Renal pelvis (tissue), 3 donors: ENCODE measurements around the gene ORC4. TPM values are rescaled to one million over a fixed set of nuclear protein-coding genes. Genes with fewer than 3 reads are reported as not detected.

ENCODE experiments used
- polyA plus RNA-seq, 3 donors: library from polyadenylated mRNA; unstranded; fragments of 120-200 nt; gene quantifications; one replicate each; pipeline ENCODE4 v1.2.1, GENCODE V29; 2013; ENCODE audit not compliant: insufficient read length in 3 of 3

Gene ORC4
- polyA plus RNA-seq, 3 donors = 96.4 to 133 (median 116) TPM

Other genes starting within 250 kb of the ORC4 start
- 10 to 100 TPM; 22.0 to 27.3 (median 25.0) TPM for gene ACVR2A, start 175.7 kb downstream of the ORC4 start, polyA plus RNA-seq
- 10 to 100 TPM; 42.4 to 52.0 (median 47.8) TPM for gene MBD5, start 354 bp upstream of the ORC4 start, polyA plus RNA-seq